H1 (cell line): Measurements from ENCODE around the gene IL1A. TPM values are rescaled to one million over a fixed set of nuclear protein-coding genes. Genes with fewer than 3 reads are reported as not detected.

Experiments
- MAX ChIP-seq: IDR thresholded peaks from 2 replicates; pipeline ENCODE4 v1.6.1; 2012; ENCODE audit warnings: inconsistent platforms
- RNF2 ChIP-seq: fragments of 200-900, 300-1000 bp; sonication (generic); IDR thresholded peaks from 2 replicates; pipeline ENCODE4 v1.7.1; 2016; ENCODE audit warnings: borderline replicate concordance, low read depth, mild to moderate bottlenecking, antibody characterized with exemption, low read length; ENCODE audit not compliant: poor library complexity, severe bottlenecking; ENCODE audit errors: missing control alignments
- SIRT6 ChIP-seq: IDR thresholded peaks from one replicate; pipeline ENCODE4 v1.7.1; 2012; ENCODE audit warnings: low read length, inconsistent platforms
- SP2 ChIP-seq: IDR thresholded peaks from 2 replicates; pipeline ENCODE4 v1.6.1; 2012; ENCODE audit warnings: mild to moderate bottlenecking, low read length, inconsistent platforms
- TAF1 ChIP-seq: IDR thresholded peaks from 2 replicates; pipeline ENCODE4 v1.6.1; 2011; ENCODE audit warnings: mild to moderate bottlenecking, low read depth, low read length
- polyA plus RNA-seq, 7 experiments: library from polyadenylated mRNA; depleted of rRNA in 3 of 7; stranded (reverse) in 5 of 7; unstranded in 2 of 7; fragments of >200 nt in 5 of 7; fragments of 200-250 nt in 2 of 7; gene quantifications; 1 replicate in 5 of 7; 2 replicates in 1 of 7; 4 replicates in 1 of 7; pipeline versions ENCODE4 v1.2.1 to v1.2.3, GENCODE V29; 2011 to 2013; ENCODE audit warnings: missing spikeins in 2 of 7, mixed read lengths in 2 of 7
- total RNA-seq: library from RNA; stranded (reverse); fragmentation: NEBNext Ultra II Directional; extraction: Animal tissue kit (Norgen Biotek cat#: 25700); gene quantifications from 2 replicates; pipeline ENCODE4 v1.2.1, GENCODE V29; 2021

The IL1A gene
- total and polyA plus RNA-seq, 2 of the 8 experiments (the other 6 are each of a cell fraction or from before 2014, with no cell fraction given): 0.32 to 0.74 TPM

GRCh38 chr2:112723995-112724394 is 60.3 kb downstream of the IL1A start (continued):
- TF ChIP-seq RNF2 (no peak), SIRT6 (no peak), SP2 (no peak), MAX (no peak), TAF1 (no peak)

Other genes with a start within 250 kb of the IL1A start
- 69.4 and 71.1 TPM in 2 replicates for gene POLR1B, start 242.0 kb downstream of the IL1A start, total RNA-seq
- 24.3 and 50.2 TPM in 2 replicates for gene POLR1B, start 242.0 kb downstream of the IL1A start, polyA plus RNA-seq (2011; rRNA removed)
- 27.2 and 30.2 TPM in 2 replicates for gene CHCHD5, start 199.9 kb downstream of the IL1A start, total RNA-seq
- 71.5 and 95.9 TPM in 2 replicates for gene CHCHD5, start 199.9 kb downstream of the IL1A start, polyA plus RNA-seq (2011; rRNA removed)
- gene SLC20A1, start 138.6 kb downstream of the IL1A start, total RNA-seq: 105 and 106 TPM in 2 replicates
- 32.6 and 42.6 TPM in 2 replicates for gene SLC20A1, start 138.6 kb downstream of the IL1A start, polyA plus RNA-seq (2011; rRNA removed)
- gene NT5DC4, start 63.5 kb downstream of the IL1A start, total RNA-seq: not detected in 2 replicates
- not detected in 2 replicates for gene NT5DC4, start 63.5 kb downstream of the IL1A start, polyA plus RNA-seq (2011; rRNA removed)
- 19.3 and 20.7 TPM in 2 replicates for gene CKAP2L, start 19.9 kb downstream of the IL1A start, total RNA-seq
- gene CKAP2L, start 19.9 kb downstream of the IL1A start, polyA plus RNA-seq (2011; rRNA removed): 1.6 and 2.5 TPM in 2 replicates
- not detected in 2 replicates for gene IL1B, start 52.3 kb upstream of the IL1A start, total RNA-seq
- not detected in 2 replicates for gene IL1B, start 52.3 kb upstream of the IL1A start, polyA plus RNA-seq (2011; rRNA removed)
- not detected in 2 replicates for gene IL37, start 126.7 kb upstream of the IL1A start, total RNA-seq
- 0.14 and 0.18 TPM in 2 replicates for gene IL37, start 126.7 kb upstream of the IL1A start, polyA plus RNA-seq (2011; rRNA removed)
- gene IL36G, start 193.5 kb upstream of the IL1A start, total RNA-seq: not detected in 2 replicates
- gene IL36G, start 193.5 kb upstream of the IL1A start, polyA plus RNA-seq (2011; rRNA removed): 0.06 and 0.39 TPM in 2 replicates
- gene IL36A, start 221.0 kb upstream of the IL1A start, total RNA-seq: not detected in 2 replicates
- gene IL36A, start 221.0 kb upstream of the IL1A start, polyA plus RNA-seq (2011; rRNA removed): not detected in 2 replicates